Uterus (tissue), 2 donors: ENCODE results near the gene SV2C.

Experiments
- CTCF ChIP-seq, 4 experiments: fragments of 200-600 bp in 2 of 4; fragments of 450-650 bp in 2 of 4; sonication (generic) in 2 of 4; IDR thresholded peaks; one replicate each; pipeline ENCODE4 v1.5.1; 2016 to 2019; ENCODE audit warnings: antibody characterized with exemption in 4 of 4, mild to moderate bottlenecking in 2 of 4, moderate library complexity in 1 of 4
- POLR2A ChIP-seq, 2 donors: fragments of 450-650 bp; IDR thresholded peaks; one replicate each; pipeline ENCODE4 v1.6.1; 2016; ENCODE audit warnings: antibody characterized with exemption in 2 of 2, mild to moderate bottlenecking in 1 of 2, moderate library complexity in 1 of 2

- no peak for TF ChIP-seq CTCF (IDR thresholded peaks at IDR 0.05)
- no peak for TF ChIP-seq POLR2A (IDR thresholded peaks at IDR 0.05)
Measured at GRCh38 chr5:76363352-76364225, 280.4 kb downstream of the SV2C start.
